ENCODE results near the gene HPSE2. TPM values are rescaled to one million over a fixed set of nuclear protein-coding genes. Genes with fewer than 3 reads are reported as not detected.

HPSE2 gene
- total RNA-seq, 1 donor, result not detected

DNA sequence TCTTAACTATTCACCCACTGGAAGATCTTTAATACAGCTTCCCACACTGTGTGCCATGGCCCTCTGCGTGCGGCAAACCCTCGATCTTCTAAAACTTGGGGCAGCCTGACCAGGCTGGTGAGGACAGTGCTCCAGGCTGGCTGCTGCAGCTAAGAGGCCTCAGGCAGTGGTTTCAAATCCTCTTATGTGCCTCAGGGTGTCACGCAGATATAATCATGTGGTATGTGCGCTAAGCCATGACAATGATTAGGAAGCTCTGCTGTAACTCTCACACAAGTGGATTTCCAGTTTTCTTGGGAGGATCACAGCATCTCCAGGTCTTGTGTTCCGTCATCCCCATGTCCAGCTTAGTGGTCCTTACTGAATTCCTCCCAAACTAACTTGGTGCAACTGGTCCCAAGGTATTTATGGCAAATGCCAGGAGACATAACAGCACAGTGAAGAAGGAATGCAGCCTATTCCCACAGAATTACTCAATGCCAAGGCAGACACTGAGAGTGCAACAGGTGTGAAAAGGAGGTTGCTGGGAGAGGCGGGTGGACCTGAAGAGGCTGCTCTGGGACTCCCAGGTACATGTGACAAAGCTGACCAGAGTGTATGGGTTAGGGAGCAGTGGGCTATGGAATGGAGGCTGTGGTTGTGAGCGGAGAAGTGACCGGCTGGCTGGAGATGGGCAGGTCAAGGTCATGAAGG, 791.2 kb downstream of the HPSE2 start:
- TF ChIP-seq, protein P1, sequence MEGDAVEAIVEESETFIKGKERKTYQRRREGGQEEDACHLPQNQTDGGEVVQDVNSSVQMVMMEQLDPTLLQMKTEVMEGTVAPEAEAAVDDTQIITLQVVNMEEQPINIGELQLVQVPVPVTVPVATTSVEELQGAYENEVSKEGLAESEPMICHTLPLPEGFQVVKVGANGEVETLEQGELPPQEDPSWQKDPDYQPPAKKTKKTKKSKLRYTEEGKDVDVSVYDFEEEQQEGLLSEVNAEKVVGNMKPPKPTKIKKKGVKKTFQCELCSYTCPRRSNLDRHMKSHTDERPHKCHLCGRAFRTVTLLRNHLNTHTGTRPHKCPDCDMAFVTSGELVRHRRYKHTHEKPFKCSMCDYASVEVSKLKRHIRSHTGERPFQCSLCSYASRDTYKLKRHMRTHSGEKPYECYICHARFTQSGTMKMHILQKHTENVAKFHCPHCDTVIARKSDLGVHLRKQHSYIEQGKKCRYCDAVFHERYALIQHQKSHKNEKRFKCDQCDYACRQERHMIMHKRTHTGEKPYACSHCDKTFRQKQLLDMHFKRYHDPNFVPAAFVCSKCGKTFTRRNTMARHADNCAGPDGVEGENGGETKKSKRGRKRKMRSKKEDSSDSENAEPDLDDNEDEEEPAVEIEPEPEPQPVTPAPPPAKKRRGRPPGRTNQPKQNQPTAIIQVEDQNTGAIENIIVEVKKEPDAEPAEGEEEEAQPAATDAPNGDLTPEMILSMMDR (IDR thresholded peaks at IDR 0.05; ENCODE audit: insufficient read depth, low read length), result no peak
- DNase-seq (ENCODE audit: low read depth), result no peak
- H3K4me3 ChIP-seq (ENCODE audit: low read depth, low read length), result no peak overlapping the region

DNA sequence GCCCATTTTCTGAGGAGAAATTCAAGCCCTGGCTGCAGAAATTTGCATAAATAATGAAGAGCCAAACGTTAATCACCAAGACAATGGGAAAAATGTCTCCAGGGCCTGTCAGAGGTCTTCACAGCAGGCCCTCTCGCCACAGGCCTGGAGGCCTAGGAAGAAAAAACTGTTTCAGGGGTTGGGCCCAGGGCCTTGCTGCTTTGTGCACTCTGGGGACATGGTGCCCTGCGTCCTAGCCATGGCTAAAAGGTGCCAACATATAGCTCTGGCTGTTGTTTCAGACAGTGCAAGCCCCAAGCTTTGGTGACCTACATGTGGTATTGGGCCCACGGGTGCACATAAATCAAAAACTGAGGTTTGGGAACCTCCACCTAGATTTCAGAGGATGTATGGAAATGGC, 796.9 kb downstream of the HPSE2 start:
- TF ChIP-seq, protein P1 (IDR thresholded peaks at IDR 0.05; ENCODE audit: insufficient read depth, low read length), result no peak
- H3K4me3 ChIP-seq (ENCODE audit: low read depth, low read length), result no peak overlapping the region
- no peak for DNase-seq (ENCODE audit: low read depth)

DNA sequence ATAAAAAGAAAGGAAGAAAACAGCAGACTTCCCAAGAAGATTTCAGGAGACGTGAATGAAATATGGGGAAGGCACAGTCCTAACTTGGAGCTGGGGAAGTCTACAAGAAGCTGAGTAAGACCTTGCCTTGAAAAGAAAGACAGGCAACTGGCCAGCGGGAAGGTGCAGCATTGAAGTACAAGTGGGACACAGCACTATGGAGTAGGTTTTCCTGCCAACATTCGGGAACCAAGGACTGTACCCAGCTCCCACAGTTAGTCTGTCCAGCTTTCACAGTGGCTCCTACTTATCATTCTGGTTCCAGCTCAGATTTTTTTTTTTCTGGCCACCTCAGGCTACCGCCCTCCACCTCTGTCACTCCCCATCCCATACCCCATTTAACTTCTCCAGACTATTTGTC, 798.9 kb downstream of the HPSE2 start:
- TF ChIP-seq, protein P1 (IDR thresholded peaks at IDR 0.05; ENCODE audit: insufficient read depth, low read length), result no peak
- H3K4me3 ChIP-seq (ENCODE audit: low read depth, low read length), result no peak overlapping the region
- DNase-seq (ENCODE audit: low read depth), result no peak

DNA sequence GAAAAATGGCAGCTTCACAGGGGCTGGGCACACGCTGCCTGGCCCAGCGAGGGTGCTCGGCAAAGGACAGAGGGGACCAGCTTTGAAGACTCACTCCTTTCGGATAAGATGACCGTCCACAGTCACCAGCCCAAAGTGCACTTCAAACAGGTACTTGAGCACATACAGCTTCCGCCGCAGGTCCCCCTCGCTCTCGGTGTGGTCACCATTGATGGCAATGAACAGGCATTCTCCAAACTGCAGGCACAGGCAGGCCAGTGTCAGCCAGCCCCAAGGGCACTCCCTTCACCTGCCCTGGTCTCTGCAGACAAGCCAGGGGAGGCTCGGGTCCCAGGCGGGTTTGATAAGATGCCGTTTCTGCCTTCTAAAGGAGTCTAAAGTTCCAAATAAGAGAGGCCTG, 800.5 kb downstream of the HPSE2 start:
- no peak overlapping the region for H3K4me3 ChIP-seq (ENCODE audit: low read depth, low read length)
- TF ChIP-seq, protein P1 (IDR thresholded peaks at IDR 0.05; ENCODE audit: insufficient read depth, low read length), result no peak
- no peak for DNase-seq (ENCODE audit: low read depth)

DNA sequence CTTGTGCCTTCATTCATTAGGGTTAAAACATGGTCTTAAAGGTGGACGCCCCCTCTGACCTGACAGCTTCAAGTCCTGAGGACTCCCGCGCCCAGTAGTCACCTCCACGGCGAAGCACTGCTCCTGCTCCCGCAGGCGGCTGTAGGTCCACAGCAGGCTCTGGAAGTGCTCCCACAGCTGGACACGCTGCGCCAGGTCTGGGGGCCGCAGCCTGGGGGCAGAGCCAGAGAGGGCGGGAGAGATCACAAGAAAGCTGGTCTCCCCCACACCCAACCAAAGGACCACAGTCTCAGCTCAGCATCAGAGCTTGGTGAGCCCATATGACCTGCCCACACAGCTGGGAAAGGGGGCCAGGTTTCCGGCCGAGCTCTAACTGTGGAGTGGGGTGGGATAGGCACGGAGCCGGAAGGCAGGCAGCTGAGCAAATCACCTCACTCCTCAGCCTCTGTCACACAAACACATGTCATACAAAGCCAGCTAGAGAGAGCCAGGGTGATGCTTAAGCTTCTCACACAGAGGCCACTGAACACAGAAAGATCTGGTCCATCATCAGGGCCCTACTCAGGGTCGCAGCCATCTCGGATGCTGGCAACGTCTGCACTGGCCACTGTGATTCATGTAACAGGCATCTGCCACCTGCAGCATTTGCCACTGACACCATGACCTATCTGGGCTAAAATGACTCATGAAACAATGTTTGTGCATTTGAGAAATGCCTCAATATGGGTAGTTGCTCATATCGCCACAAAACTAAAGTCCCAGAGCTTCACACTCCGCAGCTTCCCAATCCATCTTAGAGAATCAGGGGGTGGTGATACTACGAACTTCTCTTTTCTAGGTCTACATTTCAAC, 801.5 kb downstream of the HPSE2 start:
- no peak overlapping the region for H3K4me3 ChIP-seq (ENCODE audit: low read depth, low read length)
- TF ChIP-seq, protein P1 (IDR thresholded peaks at IDR 0.05; ENCODE audit: insufficient read depth, low read length), result no peak
- no peak for DNase-seq (ENCODE audit: low read depth)

DNA sequence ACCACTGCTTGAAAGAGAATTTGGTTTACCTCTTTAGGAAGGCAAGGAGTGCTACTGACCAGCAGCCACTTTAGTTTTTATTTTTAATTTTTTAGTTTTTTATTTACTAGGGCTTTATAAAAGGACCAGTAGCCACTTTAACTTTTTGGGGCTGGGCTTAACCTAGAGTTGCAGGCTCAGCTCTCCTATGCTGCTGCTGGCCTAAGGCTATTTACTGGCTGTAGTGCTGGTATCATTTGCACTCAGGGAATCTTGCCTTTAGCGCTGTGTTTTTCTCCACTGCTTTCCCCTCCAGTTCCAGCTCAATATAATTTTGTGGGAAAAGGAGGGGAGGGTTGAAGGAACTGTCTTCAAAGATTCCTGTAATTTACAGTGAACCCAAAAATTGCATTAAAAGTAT, 802.3 kb downstream of the HPSE2 start:
- no peak for DNase-seq (ENCODE audit: low read depth)
- no peak overlapping the region for H3K4me3 ChIP-seq (ENCODE audit: low read depth, low read length)
- TF ChIP-seq, protein P1 (IDR thresholded peaks at IDR 0.05; ENCODE audit: insufficient read depth, low read length), result no peak
